ENCODE results near the gene SH2B2.
"Not testable (repeated sequence)": the region's sequence is repeated elsewhere in the genome, so short reads cannot be mapped to it uniquely, and the experiment has no call there.

GRCh38 chr7:102330666-102331460, 44.2 kb downstream of the SH2B2 start:
- not testable (repeated sequence) for TF ChIP-seq ZNF423 (CRISPR knock-in tag; IDR thresholded peaks at IDR 0.05); CTCF (IDR thresholded peaks at IDR 0.05); CREM (CRISPR knock-in tag; IDR thresholded peaks at IDR 0.05); ZNF416 (CRISPR knock-in tag; IDR thresholded peaks at IDR 0.05); FOXJ3 (CRISPR knock-in tag; IDR thresholded peaks at IDR 0.05; ENCODE audit: borderline replicate concordance); SP1 (CRISPR knock-in tag; conservative IDR thresholded peaks at IDR 0.05); ARID4B (CRISPR knock-in tag; IDR thresholded peaks at IDR 0.05; ENCODE audit: borderline replicate concordance); MYBL2 (CRISPR knock-in tag; IDR thresholded peaks at IDR 0.05); NFYB (CRISPR knock-in tag; conservative IDR thresholded peaks at IDR 0.05; ENCODE audit: low read depth); ETV6 (CRISPR knock-in tag; IDR thresholded peaks at IDR 0.05); ATF3 (CRISPR knock-in tag; conservative IDR thresholded peaks at IDR 0.05)
